Natural killer cell (primary cell): Measurements from ENCODE around the gene OSBPL9. TPM values are rescaled to one million over a fixed set of nuclear protein-coding genes. Genes with fewer than 3 reads are reported as not detected.

Experiments used
- ATAC-seq, 3 donors: fragments of 150-1000 bp in 2 of 3; fragments of 200-7000 bp in 1 of 3; cut with Tn5 transposase; 1 replicate in 1 of 3; 2 replicates in 2 of 3; pipeline ENCODE4 v1.10.0; 2021; ENCODE audit warnings: mild to moderate bottlenecking in 2 of 3, moderate library complexity in 2 of 3
- DNase-seq, 2 donors: peaks; one replicate each; pipeline versions ENCODE4 v3.0.0 to v3.0.0-alpha.2; 2013 to 2021; ENCODE audit warnings: mixed read lengths in 1 of 2
- H3K27ac ChIP-seq: one replicate; pipeline ENCODE4 v1.5.1; 2013; ENCODE audit warnings: mild to moderate bottlenecking, low read length
- H3K27me3 ChIP-seq: one replicate; pipeline ENCODE4 v1.6.1; 2013; ENCODE audit warnings: low read length; ENCODE audit not compliant: control insufficient read depth, insufficient read depth
- H3K36me3 ChIP-seq: one replicate; pipeline ENCODE4 v1.6.1; 2013; ENCODE audit warnings: low read length; ENCODE audit not compliant: control insufficient read depth, insufficient read depth
- H3K4me1 ChIP-seq: one replicate; pipeline ENCODE4 v1.6.1; 2013; ENCODE audit warnings: low read length; ENCODE audit not compliant: control insufficient read depth, insufficient read depth
- H3K4me3 ChIP-seq: one replicate; pipeline ENCODE4 v1.5.1; 2013; ENCODE audit warnings: low read length
- H3K9me3 ChIP-seq: one replicate; pipeline ENCODE4 v1.6.1; 2013; ENCODE audit warnings: low read length; ENCODE audit not compliant: control insufficient read depth, insufficient read depth
- H3K27ac Mint-ChIP-seq, 2 donors: one replicate each; pipeline ENCODE4 v1.8.0; 2022; ENCODE audit warnings: mild to moderate bottlenecking in 2 of 2, mixed read lengths in 2 of 2, moderate library complexity in 1 of 2
- H3K27me3 Mint-ChIP-seq, 2 donors: one replicate each; pipeline ENCODE4 v1.8.0; 2022; ENCODE audit warnings: low read depth in 2 of 2, mixed read lengths in 2 of 2
- H3K36me3 Mint-ChIP-seq: one replicate; pipeline ENCODE4 v1.8.0; 2022; ENCODE audit warnings: mixed read lengths
- H3K4me1 Mint-ChIP-seq, 2 donors: one replicate each; pipeline ENCODE4 v1.8.0; 2022; ENCODE audit warnings: mixed read lengths in 2 of 2
- H3K4me3 Mint-ChIP-seq: one replicate; pipeline ENCODE4 v1.8.0; 2022; ENCODE audit warnings: mild to moderate bottlenecking, moderate library complexity, mixed read lengths
- H3K9me3 Mint-ChIP-seq, 2 donors: one replicate each; pipeline ENCODE4 v1.8.0; 2022; ENCODE audit warnings: mixed read lengths in 2 of 2
- WGBS: methylation state at CpG from one replicate; pipeline ENCODE4 v1.1.7; 2013; ENCODE audit warnings: missing lambda C conversion rate; ENCODE audit not compliant: insufficient coverage; 5-methylcytosine and 5-hydroxymethylcytosine counted together
- intact Hi-C: fragments of 100-400 bp; cut with micrococcal nuclease; formaldehyde crosslinking; loops from one replicate; pipeline ENCODE4 v1.14.2; 2022
- total RNA-seq, 4 donors: library from RNA; stranded (reverse); fragments of 120-200 nt in 1 of 4; gene quantifications; one replicate each; pipeline versions ENCODE4 v1.2.3 to v1.2.4, GENCODE V29; 2013 to 2022
- TF ChIP-seq, protein P1 (sequence below): fragments of 200-600 bp; IDR thresholded peaks from one replicate; pipeline ENCODE4 v1.8.0; 2022; ENCODE audit warnings: antibody characterized with exemption

The OSBPL9 gene
- total RNA-seq, 3 donors from 2014 or later (not counting 1 experiment from before 2014, with no cell fraction given): 53.0 to 72.6 (median 62.0) TPM

DNA sequence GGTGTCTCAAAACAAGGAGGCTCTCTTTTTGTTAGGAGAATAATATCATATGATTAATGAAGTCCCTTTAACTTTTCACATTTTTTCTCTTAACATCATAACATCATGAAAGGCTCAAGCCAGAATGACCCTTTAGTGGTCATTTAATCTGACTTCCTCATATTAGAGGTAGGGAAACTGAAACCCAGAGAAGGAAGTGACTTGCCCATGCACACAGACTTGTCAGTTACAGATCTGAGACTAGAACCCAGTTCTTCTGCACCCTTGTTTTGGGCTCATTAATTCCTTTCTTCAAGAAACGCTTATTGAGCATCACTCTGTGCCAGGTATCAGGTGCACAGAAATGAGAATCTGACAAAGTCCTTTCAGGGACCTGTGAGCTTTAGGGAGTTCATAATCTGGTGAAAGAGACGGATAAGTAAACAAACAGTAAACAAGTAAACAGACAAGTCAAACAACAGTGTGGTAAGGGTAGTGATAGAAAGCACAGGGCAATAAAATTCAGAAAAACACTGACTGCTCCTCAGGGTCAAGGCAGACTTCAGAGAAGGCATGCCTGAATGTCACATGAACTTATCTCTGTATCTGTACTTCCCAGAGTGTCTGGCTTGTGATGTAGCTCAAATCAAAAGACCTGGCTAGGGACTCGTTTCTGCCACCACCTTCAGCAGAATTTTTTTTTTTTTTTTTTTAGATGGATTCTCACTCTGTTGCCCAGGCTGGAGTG lies 38.3 kb upstream of the OSBPL9 start:
- no peaks in the 10 kb centered on the region for H3K36me3 ChIP-seq
- Mint-ChIP-seq H3K4me3 (no peak overlapping the region), H3K36me3 (no peaks in the 10 kb centered on the region), H3K27ac (peak overlapping the region in 1 of 2 donors; percentile 47), H3K4me1 (peaks cover 0 to 19% of the 10 kb centered on the region in 2 donors), H3K9me3 (no peaks in the 10 kb centered on the region), H3K27me3 (peaks cover 0 to 2% of the 10 kb centered on the region in 2 donors)
- DNase-seq: no peak
- no peaks in the 10 kb centered on the region for H3K27me3 ChIP-seq
- peak in 1 of 3 donors; percentile 49 for ATAC-seq
- TF ChIP-seq, protein P1, sequence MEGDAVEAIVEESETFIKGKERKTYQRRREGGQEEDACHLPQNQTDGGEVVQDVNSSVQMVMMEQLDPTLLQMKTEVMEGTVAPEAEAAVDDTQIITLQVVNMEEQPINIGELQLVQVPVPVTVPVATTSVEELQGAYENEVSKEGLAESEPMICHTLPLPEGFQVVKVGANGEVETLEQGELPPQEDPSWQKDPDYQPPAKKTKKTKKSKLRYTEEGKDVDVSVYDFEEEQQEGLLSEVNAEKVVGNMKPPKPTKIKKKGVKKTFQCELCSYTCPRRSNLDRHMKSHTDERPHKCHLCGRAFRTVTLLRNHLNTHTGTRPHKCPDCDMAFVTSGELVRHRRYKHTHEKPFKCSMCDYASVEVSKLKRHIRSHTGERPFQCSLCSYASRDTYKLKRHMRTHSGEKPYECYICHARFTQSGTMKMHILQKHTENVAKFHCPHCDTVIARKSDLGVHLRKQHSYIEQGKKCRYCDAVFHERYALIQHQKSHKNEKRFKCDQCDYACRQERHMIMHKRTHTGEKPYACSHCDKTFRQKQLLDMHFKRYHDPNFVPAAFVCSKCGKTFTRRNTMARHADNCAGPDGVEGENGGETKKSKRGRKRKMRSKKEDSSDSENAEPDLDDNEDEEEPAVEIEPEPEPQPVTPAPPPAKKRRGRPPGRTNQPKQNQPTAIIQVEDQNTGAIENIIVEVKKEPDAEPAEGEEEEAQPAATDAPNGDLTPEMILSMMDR: no peak
- H3K4me1 ChIP-seq: peaks cover 2% of the 10 kb centered on the region
- intact Hi-C loops: no loop called here
- WGBS: 54% methylated on average over 3 of the region's 3 CpGs
- H3K9me3 ChIP-seq: no peaks in the 10 kb centered on the region
- H3K27ac ChIP-seq: no peak overlapping the region
- H3K4me3 ChIP-seq: no peak overlapping the region

DNA sequence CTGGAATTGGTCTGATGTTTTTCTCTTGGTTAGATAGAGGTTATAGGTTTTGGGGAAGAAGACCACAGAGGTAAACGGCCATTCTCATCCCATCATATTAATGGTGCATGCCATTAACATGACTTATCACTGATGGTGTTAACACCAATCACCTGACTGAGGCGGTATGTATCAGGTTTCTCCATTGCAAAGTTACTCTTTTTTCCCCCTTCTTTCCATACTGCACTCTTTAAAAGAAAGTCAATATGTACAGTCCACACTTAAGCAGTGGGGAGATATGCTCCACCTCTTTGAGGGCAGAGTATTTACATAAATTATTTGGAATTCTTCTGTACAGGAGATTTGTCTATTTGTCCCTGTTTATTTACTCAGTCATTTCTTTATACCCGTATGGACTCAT lies 35.7 kb upstream of the OSBPL9 start:
- ATAC-seq: no peak
- no peaks in the 10 kb centered on the region for H3K9me3 ChIP-seq
- no peak overlapping the region for H3K27ac ChIP-seq
- Mint-ChIP-seq H3K27me3 (peaks cover 0 to 2% of the 10 kb centered on the region in 2 donors), H3K36me3 (no peaks in the 10 kb centered on the region), H3K4me3 (no peak overlapping the region), H3K9me3 (no peaks in the 10 kb centered on the region), H3K27ac (no peak overlapping the region), H3K4me1 (peaks cover 0 to 12% of the 10 kb centered on the region in 2 donors)
- TF ChIP-seq, protein P1: no peak
- DNase-seq: no peak
- peaks cover 2% of the 10 kb centered on the region for H3K4me1 ChIP-seq
- intact Hi-C loops: no loop called here
- no peaks in the 10 kb centered on the region for H3K27me3 ChIP-seq
- 83% methylated on average over 2 of the region's 3 CpGs for WGBS
- H3K36me3 ChIP-seq: no peaks in the 10 kb centered on the region
- H3K4me3 ChIP-seq: no peak overlapping the region

DNA sequence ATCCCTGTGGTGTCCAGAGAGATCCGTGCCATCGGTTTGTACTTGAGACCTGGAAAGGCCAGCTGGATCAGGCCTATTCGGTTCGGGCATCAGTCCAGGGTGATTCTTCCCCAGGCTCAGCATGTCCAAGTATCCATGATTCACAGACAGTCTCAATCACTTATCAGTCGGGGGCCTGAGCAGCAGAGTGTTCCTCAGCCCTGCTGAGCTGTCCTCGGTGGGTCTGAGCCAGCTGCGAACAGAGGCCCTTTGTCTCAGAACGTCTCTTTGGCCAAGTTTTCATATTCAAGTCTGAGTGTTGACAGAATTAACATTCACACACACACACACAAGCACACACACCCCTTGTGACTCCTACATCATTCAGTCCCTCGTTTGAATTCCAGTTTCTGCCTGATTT lies 33.4 kb upstream of the OSBPL9 start:
- ATAC-seq (no peak), DNase-seq (no peak)
- WGBS: 91% methylated on average over 9 of the region's 9 CpGs
- peaks cover 0 to 8% of the 10 kb centered on the region in 2 donors for H3K27me3 Mint-ChIP-seq
- Histone ChIP-seq H3K4me3 (no peak overlapping the region), H3K27me3 (no peaks in the 10 kb centered on the region), H3K36me3 (no peaks in the 10 kb centered on the region), H3K4me1 (no peaks in the 10 kb centered on the region), H3K9me3 (no peaks in the 10 kb centered on the region), H3K27ac (no peak overlapping the region)
- no peak overlapping the region for H3K4me3 Mint-ChIP-seq
- intact Hi-C loops: no loop called here
- no peaks in the 10 kb centered on the region for H3K9me3 Mint-ChIP-seq
- peaks cover 0 to 3% of the 10 kb centered on the region in 2 donors for H3K4me1 Mint-ChIP-seq
- no peak overlapping the region for H3K27ac Mint-ChIP-seq
- TF ChIP-seq, protein P1: no peak
- H3K36me3 Mint-ChIP-seq: no peaks in the 10 kb centered on the region

DNA sequence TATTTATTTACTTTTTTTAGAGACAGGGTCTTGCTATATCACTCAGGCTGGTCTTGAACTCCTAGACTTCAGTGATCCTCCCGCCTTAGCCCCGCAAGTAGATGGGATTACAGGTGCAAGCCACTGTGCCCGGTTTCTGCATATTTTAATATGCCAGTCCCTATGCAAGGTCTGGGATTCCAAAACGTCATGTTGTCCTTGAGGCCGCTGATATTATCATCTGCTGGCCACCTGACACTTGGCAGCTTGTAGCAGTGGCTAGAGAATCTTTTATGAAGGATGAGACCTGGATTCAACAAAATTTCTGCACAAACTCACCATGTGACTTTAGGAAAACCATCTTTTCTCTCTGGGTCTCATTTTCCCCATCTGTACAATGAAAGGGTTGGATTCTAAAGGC lies 32.9 kb upstream of the OSBPL9 start:
- intact Hi-C loops: no loop called here
- 93% methylated on average over 5 of the region's 5 CpGs for WGBS
- no peak overlapping the region for H3K27ac ChIP-seq
- H3K4me3 Mint-ChIP-seq: no peak overlapping the region
- DNase-seq: no peak
- H3K4me1 Mint-ChIP-seq: no peaks in the 10 kb centered on the region
- H3K36me3 ChIP-seq: no peaks in the 10 kb centered on the region
- TF ChIP-seq, protein P1: no peak
- H3K27ac Mint-ChIP-seq: no peak overlapping the region
- no peak overlapping the region for H3K4me3 ChIP-seq
- no peaks in the 10 kb centered on the region for H3K36me3 Mint-ChIP-seq
- ATAC-seq: no peak
- peaks cover 0 to 11% of the 10 kb centered on the region in 2 donors for H3K27me3 Mint-ChIP-seq
- H3K9me3 Mint-ChIP-seq: no peaks in the 10 kb centered on the region
- no peaks in the 10 kb centered on the region for H3K9me3 ChIP-seq
- no peaks in the 10 kb centered on the region for H3K4me1 ChIP-seq
- H3K27me3 ChIP-seq: no peaks in the 10 kb centered on the region
